ENCODE measurements around the gene SECISBP2. TPM values are rescaled to one million over a fixed set of nuclear protein-coding genes. Genes with fewer than 3 reads are reported as not detected.

SECISBP2 gene
- polyA plus RNA-seq, 1 of the 3 experiments (the other 2 are of a cell fraction), result 21.2 TPM

DNA sequence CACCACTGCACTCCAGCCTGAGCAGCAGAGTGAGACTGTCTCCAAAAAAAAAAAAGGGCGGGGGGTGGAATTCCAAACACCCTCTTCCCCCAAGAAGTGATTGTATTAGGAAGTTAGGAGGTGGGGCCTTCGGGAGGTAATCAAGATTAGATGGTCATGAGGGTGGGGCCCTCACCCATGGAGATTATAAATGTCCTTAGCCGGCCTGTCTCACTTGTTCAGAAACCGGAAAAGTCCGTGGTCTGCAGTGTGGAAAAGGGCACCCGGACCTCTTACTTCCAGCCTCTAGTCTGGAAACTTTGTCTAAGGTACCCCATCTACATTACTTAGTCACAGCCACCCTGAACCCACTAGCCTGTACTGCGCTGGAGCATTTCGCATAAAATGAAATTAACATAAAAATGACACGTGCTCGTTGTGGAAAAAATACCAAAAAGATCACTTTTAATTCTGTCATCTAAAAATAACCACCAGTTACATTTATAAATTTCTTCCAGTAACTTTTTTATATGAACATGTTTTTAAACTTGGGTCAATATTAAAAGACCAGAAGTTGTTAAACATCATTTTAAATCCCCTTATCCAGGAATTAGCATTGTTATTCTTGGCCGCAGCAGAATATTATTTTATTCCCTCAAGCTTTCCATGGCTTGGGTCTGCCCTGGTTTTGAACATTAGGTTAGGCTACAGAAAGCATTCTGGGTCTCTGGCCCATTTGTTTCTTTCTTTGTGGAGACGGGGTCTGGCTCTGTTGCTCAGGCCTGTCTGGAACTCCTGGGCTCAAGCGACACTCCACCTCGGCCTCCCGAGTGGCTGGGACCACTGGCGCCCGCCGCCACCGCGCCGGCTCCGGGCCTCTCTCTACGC lies 8.5 kb upstream of the SECISBP2 start (continued):
- TF ChIP-seq PBX3 (IDR thresholded peaks at IDR 0.05), result no peak
- TF ChIP-seq TCF12 (IDR thresholded peaks at IDR 0.05), result no peak

GRCh38 chr9:89310475-89311345 lies 7.6 kb upstream of the SECISBP2 start, which contains the start of gene CKS2:
TSS of gene CKS2 (plus strand) at chr9:89311195. CDS start at chr9:89311293, 98 bp downstream.
- H4K20me1 ChIP-seq (ENCODE audit: insufficient read depth), result peaks cover 27% of the 10 kb centered on the region; the same call in 1 of the 2 replicates
- H3K4me2 ChIP-seq, result peak within 1 kb of the TSS; percentile 89
- H3K9me3 ChIP-seq, result no peaks in the 10 kb centered on the region
- no peaks in the 10 kb centered on the region for H3K27me3 ChIP-seq (ENCODE audit: insufficient read depth)
- H3K4me3 ChIP-seq (ENCODE audit: low read depth in 2 of 2, low read length in 1 of 2), result peak within 1 kb of the TSS; percentile 92 to 95
- peaks cover 9 to 16% of the 10 kb centered on the region in 2 experiments for H3K36me3 ChIP-seq (replicated peaks in 1 of 2; ENCODE audit: control insufficient read depth in 1 of 2, insufficient read depth in 2 of 2, low read length in 1 of 2)
- peak; percentile 98 for DNase-seq
- H3K9me2 ChIP-seq, result no peaks in the 10 kb centered on the region
- ChIA-PET CTCF (interaction anchor here (0.5 to 1.8 kb wide), 5 partner anchors 8 to 1648 kb away, joined by 3 to 7 read pairs (median 3); partner anchors contain the start of gene SECISBP2), POLR2A (interaction anchor here (0.7 to 1.2 kb wide), 9 partner anchors 8 to 364 kb away, joined by 3 to 10 read pairs (median 3); partner anchors contain the start of genes SECISBP2 and SHC3)
- H3K9ac ChIP-seq, result peak within 1 kb of the TSS; percentile 98
- WGBS (ENCODE audit: low lambda C conversion rate), result 0% methylated on average over 16 of the region's 86 CpGs
- H2AFZ ChIP-seq (ENCODE audit: low read depth), result peak within 1 kb of the TSS; percentile 43; the same call in 1 of the 2 replicates
- H3F3A ChIP-seq (replicated peaks; ENCODE audit: insufficient read depth), result peaks cover 17% of the 10 kb centered on the region
- H3K4me1 ChIP-seq (ENCODE audit: control insufficient read depth in 1 of 2, insufficient read depth in 2 of 2, low read depth in 1 of 2, low read length in 1 of 2), result peaks cover 8 to 19% of the 10 kb centered on the region in 2 experiments; a peak in 3 of 4 replicates
- H3K27ac ChIP-seq (ENCODE audit: low read depth in 2 of 2, low read length in 1 of 2), result peak within 1 kb of the TSS; percentile 96 to 98
- peaks cover 57% of the 10 kb centered on the region for H3K79me2 ChIP-seq (ENCODE audit: insufficient read depth)
- TF ChIP-seq TCF12 (IDR thresholded peaks at IDR 0.05) (no peak), FOXM1 (IDR thresholded peaks at IDR 0.05; ENCODE audit: low read depth) (peak; percentile 73; the same call in 1 of the 2 replicates), RFX5 (IDR thresholded peaks at IDR 0.05; ENCODE audit: low read length) (peak; percentile 98), NFIC (IDR thresholded peaks at IDR 0.05; ENCODE audit: borderline replicate concordance) (peak; percentile 55; the same call in 1 of the 2 replicates), MXI1 (IDR thresholded peaks at IDR 0.05; ENCODE audit: low read depth, low read length) (peak; percentile 96), FOXJ3 (CRISPR knock-in tag; IDR thresholded peaks at IDR 0.05) (no peak), RAD21 (IDR thresholded peaks at IDR 0.05; ENCODE audit: low read length) (no peak), TAF1 (IDR thresholded peaks at IDR 0.05; ENCODE audit: borderline replicate concordance, low read depth, low read length) (peak; percentile 96), SIN3A (IDR thresholded peaks at IDR 0.05; ENCODE audit: borderline replicate concordance, low read depth, low read length) (peak; percentile 99), ELF1 (IDR thresholded peaks at IDR 0.05) (peak; percentile 92), CHD2 (IDR thresholded peaks at IDR 0.05; ENCODE audit: low read length, partially characterized antibody) (peak; percentile 80), GABPA (IDR thresholded peaks at IDR 0.05; ENCODE audit: low read depth) (peak; percentile 85), IRF3 (IDR thresholded peaks at IDR 0.05; ENCODE audit: low read depth, low read length) (peak; percentile 68), RCOR1 (IDR thresholded peaks at IDR 0.05; ENCODE audit: low read length) (no peak), POLR2AphosphoS5 (IDR thresholded peaks at IDR 0.05; ENCODE audit: low read depth, low read length) (peak; percentile 91), JUND (IDR thresholded peaks at IDR 0.05) (no peak), YY1 (IDR thresholded peaks at IDR 0.05; ENCODE audit: low read depth) (peak; percentile 75), REST (IDR thresholded peaks at IDR 0.05; ENCODE audit: low read depth, low read length) (peak; percentile 66; the same call in 1 of the 2 replicates)
- TF ChIP-seq, protein P1, sequence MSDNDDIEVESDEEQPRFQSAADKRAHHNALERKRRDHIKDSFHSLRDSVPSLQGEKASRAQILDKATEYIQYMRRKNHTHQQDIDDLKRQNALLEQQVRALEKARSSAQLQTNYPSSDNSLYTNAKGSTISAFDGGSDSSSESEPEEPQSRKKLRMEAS (IDR thresholded peaks at IDR 0.05; ENCODE audit: low read depth), result peak; percentile 61
- TF ChIP-seq, protein P2, sequence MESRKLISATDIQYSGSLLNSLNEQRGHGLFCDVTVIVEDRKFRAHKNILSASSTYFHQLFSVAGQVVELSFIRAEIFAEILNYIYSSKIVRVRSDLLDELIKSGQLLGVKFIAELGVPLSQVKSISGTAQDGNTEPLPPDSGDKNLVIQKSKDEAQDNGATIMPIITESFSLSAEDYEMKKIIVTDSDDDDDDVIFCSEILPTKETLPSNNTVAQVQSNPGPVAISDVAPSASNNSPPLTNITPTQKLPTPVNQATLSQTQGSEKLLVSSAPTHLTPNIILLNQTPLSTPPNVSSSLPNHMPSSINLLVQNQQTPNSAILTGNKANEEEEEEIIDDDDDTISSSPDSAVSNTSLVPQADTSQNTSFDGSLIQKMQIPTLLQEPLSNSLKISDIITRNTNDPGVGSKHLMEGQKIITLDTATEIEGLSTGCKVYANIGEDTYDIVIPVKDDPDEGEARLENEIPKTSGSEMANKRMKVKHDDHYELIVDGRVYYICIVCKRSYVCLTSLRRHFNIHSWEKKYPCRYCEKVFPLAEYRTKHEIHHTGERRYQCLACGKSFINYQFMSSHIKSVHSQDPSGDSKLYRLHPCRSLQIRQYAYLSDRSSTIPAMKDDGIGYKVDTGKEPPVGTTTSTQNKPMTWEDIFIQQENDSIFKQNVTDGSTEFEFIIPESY (IDR thresholded peaks at IDR 0.05; ENCODE audit: borderline replicate concordance, low read depth), result peak; percentile 73; the same call in 1 of the 2 replicates
